Ishikawa (cell line): ENCODE results near the gene MAD1L1.

ENCODE experiments used
- CEBPB ChIP-seq: IDR thresholded peaks from 2 replicates; pipeline ENCODE4 v1.6.1; 2012
- EP300 ChIP-seq: IDR thresholded peaks from 2 replicates; pipeline ENCODE4 v1.6.1; 2012; ENCODE audit warnings: borderline replicate concordance
- RAD21 ChIP-seq: IDR thresholded peaks from 2 replicates; pipeline ENCODE4 v1.6.1; 2012; ENCODE audit warnings: low read depth
- TAF1 ChIP-seq: IDR thresholded peaks from 2 replicates; pipeline ENCODE4 v1.6.1; 2012; ENCODE audit warnings: low read depth, mild to moderate bottlenecking
- TCF12 ChIP-seq: IDR thresholded peaks from 2 replicates; pipeline ENCODE4 v1.6.1; 2012; ENCODE audit warnings: low read depth
- TF ChIP-seq, protein P1 (sequence below): IDR thresholded peaks from 2 replicates; pipeline ENCODE4 v1.6.1; 2012; ENCODE audit warnings: low read depth, mild to moderate bottlenecking
- TF ChIP-seq, protein P2 (sequence below): IDR thresholded peaks from 2 replicates; pipeline ENCODE4 v1.6.1; 2012

DNA sequence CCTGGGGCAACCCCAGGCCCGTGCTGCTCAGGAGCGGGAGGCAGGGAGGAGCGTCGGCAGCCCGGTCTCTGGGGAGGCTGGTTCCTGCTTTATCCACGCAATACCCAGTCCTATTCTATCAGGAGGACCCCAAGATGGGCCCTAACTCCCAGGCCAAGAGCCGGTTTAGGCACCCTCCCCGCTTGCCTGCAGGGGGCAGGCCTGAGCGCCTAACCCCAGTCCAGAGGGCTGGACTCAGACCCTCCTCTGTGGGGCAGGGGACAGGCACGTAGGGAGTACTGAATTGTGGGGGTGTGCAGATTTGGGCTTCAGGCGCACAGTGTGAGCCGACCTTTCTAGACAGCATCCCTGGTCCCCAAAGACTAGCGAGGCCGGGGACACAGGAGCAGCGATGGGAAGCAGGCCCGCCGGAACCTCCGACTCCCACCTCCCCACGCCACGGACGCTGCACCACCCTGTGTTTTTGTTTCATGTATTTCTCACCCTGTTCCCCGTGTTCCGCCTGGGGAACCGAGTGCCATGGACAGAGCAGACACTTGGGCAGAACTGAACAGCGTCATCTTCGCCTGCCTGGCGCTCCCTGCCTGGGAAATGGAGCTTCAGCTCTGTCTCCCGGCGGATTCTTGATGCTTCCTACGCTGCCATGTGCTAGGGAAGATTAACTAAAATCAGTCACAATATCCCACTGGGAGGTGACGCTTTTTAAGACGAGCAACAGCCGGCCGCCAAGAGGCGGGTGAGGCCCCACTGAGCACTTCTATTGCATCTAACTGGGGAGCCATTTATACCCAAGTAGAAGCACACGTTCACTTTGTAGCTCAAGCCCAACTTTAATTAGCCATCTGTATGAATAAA lies 14.6 kb upstream of the MAD1L1 start:
- TF ChIP-seq, protein P1, sequence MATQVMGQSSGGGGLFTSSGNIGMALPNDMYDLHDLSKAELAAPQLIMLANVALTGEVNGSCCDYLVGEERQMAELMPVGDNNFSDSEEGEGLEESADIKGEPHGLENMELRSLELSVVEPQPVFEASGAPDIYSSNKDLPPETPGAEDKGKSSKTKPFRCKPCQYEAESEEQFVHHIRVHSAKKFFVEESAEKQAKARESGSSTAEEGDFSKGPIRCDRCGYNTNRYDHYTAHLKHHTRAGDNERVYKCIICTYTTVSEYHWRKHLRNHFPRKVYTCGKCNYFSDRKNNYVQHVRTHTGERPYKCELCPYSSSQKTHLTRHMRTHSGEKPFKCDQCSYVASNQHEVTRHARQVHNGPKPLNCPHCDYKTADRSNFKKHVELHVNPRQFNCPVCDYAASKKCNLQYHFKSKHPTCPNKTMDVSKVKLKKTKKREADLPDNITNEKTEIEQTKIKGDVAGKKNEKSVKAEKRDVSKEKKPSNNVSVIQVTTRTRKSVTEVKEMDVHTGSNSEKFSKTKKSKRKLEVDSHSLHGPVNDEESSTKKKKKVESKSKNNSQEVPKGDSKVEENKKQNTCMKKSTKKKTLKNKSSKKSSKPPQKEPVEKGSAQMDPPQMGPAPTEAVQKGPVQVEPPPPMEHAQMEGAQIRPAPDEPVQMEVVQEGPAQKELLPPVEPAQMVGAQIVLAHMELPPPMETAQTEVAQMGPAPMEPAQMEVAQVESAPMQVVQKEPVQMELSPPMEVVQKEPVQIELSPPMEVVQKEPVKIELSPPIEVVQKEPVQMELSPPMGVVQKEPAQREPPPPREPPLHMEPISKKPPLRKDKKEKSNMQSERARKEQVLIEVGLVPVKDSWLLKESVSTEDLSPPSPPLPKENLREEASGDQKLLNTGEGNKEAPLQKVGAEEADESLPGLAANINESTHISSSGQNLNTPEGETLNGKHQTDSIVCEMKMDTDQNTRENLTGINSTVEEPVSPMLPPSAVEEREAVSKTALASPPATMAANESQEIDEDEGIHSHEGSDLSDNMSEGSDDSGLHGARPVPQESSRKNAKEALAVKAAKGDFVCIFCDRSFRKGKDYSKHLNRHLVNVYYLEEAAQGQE, result no peak
- TF ChIP-seq TAF1 (no peak), CEBPB (no peak), RAD21 (peak; percentile 50; the same call in 1 of the 2 replicates), EP300 (no peak), TCF12 (no peak)
- TF ChIP-seq, protein P2, sequence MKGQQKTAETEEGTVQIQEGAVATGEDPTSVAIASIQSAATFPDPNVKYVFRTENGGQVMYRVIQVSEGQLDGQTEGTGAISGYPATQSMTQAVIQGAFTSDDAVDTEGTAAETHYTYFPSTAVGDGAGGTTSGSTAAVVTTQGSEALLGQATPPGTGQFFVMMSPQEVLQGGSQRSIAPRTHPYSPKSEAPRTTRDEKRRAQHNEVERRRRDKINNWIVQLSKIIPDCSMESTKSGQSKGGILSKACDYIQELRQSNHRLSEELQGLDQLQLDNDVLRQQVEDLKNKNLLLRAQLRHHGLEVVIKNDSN, result no peak
